HS-27A (cell line): ENCODE results near the gene FIGNL1.
"Not testable (repeated sequence)": the region's sequence is repeated elsewhere in the genome, so short reads cannot be mapped to it uniquely, and the experiment has no call there.

Experiments used
- DNase-seq: peaks from one replicate; pipeline ENCODE4 v3.0.0-alpha.2; 2012; ENCODE audit warnings: low read depth, missing footprints

FIGNL1 gene

DNA sequence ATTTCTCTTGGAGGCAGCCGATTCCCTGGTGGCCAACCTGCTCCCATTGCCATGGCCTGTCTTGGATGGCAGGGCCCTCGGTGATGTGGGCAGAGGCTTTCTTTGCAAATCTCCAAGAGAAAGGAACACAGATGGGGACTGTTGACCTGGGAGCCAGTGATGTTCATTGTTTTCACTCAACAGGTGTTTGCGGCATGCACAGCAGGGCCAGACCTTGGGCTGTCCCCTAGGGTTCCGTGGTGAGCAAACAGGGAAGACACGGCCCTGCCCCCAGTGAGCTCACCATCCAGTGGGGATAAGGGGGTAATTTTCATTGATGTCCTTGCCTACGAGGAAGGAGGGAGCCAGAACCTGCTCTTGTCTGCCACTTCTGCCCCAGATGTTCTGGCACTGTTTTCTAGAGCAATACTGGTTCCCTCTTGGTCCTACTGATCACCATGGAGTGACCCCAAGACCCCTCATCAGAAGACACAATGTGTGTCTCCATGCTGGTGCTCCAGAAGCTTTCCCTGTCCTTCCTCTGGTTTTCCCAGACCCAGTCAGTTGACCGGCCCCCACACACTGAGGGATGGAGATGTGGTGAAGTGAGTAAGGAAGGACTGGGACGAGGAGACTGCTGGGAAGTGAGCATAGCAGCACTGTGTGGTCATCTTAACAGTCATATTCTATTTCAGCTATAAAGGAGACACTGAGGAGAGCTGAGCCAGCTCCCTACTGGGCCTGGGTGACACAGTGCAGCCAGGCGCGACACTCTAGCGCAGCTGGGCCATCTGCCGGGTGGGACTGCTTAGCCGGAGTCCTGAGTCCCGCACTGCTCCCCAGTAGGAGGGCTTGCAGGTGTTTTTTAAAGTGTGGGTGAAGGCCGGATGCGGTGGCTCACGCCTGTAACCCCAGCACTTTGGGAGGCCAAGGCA is 20.4 kb upstream of the FIGNL1 start:
- DNase-seq = no peak

DNA sequence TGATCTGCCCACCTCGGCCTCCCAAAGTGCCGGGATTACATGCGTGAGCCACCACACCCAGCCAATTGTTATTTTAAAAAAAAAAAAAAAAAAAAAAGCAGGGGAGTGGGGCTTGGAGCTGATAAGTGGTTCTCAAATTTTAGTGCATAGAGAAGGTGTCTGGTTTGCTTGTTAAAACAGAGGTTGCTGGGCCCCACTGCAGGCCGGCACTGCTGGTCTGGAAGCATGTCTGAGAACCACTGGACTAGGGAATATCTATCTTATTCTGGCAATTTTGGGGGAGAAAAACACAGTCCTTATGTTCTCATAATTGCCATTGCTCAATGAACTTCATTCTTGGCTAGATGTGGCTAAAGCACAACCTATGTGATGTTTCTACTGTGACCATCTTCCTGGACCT is 19.0 kb upstream of the FIGNL1 start:
- no peak for DNase-seq

DNA sequence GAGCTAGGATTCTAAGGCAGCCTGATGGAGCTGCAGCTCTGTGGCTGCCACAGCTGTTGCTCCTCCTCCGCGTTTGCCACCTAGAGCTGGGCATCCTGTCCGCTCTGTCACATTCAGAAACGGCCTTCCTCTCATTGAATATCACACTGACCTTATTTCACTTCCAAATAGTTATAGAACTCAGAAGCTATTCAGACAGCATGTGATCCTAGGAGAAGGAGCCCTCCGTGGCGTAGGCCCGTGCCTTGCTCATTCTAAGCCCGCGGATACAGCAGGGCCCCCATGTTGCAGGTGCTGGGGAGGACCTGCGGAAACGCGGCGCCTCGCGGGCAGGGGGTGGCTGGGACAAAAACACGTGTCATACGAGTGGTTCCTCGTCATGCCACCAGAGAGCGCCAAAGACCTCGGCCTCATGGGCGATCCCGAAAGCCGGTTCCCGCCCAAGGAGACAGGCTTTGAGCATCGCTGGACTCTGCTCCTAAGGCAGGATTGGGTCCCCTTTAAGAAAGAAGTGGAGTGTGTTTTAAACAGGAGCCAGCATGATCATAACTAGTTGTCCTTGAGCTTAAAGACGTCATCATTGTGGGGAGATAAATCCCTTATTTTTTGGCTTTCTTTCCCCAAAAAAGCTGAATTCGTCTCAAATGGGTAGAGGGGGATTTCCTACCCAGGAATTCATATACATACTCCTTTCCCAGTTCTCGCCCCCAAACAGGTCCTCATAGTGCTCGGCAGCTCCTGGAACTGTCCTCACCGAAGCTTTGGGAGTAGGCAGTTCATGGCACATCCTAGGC is 17.9 kb upstream of the FIGNL1 start:
- DNase-seq = no peak

DNA sequence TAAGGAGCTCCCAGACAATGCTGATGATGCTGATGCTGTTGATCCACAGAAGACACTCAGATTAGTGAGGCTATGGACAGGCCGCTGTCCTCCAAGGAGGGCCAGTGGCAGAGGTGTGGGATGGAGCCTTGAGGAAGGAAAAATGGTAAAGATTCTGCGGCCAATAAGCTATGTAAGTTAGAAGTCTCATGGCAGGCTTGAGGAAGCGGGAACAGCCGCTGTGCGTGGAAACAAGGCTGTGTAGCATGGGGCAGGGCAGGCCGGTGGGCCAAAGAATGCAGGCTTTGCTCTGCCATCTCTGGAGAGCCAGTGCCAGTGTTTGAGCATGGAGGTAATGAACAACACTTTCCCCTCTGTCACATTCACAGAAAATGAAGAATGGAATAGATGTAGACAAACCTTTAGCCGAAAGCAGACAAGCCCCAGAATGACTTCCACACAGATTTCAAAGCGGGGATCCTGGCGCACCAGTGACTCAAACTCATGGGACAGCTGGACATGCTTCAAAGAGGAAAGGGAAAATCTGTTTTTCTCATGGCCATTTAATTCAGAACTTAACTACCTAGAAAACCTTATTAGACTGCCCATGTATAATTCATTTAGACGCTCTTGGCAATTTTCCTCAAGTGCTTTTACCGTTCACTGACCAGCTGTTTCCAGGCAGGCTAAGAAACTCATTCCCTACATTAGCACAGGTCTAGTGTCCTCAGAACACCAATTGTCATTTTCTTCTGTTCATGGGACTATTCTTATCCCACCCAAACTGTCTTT is 16.9 kb upstream of the FIGNL1 start:
- no peak for DNase-seq

DNA sequence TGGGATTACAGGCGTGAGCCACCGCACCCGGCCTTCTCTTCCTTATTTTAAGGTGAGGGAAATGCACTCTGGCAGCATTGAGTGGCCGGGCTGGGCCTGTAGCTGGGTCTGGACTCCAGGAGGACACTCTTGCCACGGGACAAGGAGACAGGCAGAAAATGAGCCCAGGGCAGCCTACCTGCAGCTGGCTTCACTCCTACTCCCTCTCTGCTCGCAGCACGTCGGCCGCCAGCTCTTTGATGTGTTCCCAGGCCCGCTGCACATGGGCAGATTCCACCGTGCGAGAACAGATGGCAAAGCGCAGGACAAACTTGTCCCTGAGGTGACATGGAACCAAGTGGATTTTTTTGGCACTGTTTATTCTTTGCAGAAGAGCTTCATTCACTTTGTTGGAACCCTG is 12.9 kb upstream of the FIGNL1 start:
- DNase-seq = no peak

DNA sequence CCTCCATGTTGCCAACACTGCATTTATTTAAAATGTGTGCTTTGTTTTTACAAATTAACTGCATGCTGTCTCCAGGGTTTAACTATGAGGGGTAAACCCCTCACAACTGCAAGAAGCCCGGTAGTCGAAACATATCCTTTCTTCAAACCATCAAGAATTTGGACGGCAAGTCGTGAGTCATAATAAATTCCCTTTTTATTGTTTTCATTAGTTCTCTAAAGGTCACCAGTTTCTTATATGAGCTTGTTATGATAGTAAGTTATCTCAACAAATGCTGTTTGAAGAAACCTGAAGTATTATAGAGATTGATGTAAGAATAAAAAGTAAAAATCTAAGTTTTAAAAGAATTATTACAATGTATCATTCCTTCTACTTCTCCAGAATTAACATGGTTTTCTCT is 12.2 kb upstream of the FIGNL1 start:
- no peak for DNase-seq

GRCh38 chr7:50461695-50462094 is 11.5 kb upstream of the FIGNL1 start:
- DNase-seq = no peak

- DNase-seq = not testable (repeated sequence)
These were observed 9.0 kb upstream of the FIGNL1 start for GRCh38 chr7:50459183-50459582.

- DNase-seq = not testable (repeated sequence)
These were observed 8.5 kb upstream of the FIGNL1 start for GRCh38 chr7:50458651-50459050.

GRCh38 chr7:50456371-50457123 is 6.4 kb upstream of the FIGNL1 start:
- DNase-seq = no peak

GRCh38 chr7:50455658-50456057 is 5.5 kb upstream of the FIGNL1 start:
- DNase-seq = no peak

DNA sequence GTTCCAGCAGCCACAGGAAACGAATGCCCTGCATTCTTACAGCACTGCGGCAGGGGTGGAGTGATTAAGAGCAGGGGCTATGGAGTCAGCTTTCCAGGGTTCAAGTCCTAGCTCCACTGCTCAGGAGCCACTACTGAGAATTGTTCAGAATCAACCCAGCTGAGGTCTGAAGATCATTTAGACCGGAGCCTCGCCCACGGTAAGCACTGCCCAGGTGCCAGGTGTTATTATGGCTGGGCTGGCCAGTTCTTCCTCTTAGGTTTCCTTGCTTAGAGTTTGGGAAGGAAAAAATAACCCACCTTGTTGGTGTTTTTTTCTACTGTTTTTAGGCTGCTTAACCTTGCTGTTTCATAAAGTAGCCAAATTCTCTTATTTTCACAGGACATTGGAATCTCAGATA is 4.8 kb upstream of the FIGNL1 start:
- DNase-seq = no peak

DNA sequence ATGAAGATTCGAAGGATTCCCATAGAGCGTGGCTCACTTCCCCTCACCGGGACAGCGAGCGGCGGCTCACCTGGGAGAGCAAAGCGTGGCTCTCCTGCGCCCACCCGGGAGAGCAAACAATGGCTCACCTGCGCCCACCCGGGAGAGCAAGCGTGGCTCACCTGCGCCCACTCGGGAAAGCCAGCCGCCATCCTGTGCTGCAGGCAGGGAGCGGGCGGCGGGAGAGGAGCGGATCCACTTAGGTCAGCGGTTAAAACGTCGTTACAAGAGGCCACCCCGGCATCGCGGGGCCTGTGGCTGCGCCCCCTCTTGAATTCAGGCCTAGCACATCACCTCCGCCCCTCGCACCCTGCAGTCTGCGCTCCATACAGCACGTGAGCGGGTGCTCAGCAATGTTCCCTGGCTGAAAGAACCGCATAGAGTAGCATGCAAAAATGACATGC is 461 bp upstream of the FIGNL1 start:
- DNase-seq = no peak

GRCh38 chr7:50449501-50449880 is 659 bp downstream of the FIGNL1 start:
- no peak for DNase-seq

- no peak for DNase-seq
These were observed 1.3 kb downstream of the FIGNL1 start for GRCh38 chr7:50448823-50449222.

DNA sequence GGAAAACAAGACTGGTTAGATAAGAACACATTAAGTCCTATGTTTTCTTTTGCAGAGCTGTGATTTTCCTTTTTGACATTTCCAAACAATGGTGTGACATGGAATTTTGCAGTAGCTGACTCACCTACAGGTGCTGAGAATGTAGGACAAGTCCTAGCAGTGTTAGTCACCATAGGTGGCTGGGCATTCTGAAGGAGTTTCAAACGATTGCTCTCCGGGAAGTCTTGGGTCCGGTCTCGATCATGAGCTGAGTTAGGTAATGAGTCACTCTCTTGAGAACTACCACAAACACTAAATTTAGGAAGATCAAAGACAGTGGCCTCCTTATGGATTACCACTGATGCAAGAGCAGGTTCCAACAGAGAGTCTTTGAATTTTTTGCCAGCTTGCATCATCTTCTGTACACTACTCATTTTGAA is 3.6 kb downstream of the FIGNL1 start:
- DNase-seq = no peak

DNA sequence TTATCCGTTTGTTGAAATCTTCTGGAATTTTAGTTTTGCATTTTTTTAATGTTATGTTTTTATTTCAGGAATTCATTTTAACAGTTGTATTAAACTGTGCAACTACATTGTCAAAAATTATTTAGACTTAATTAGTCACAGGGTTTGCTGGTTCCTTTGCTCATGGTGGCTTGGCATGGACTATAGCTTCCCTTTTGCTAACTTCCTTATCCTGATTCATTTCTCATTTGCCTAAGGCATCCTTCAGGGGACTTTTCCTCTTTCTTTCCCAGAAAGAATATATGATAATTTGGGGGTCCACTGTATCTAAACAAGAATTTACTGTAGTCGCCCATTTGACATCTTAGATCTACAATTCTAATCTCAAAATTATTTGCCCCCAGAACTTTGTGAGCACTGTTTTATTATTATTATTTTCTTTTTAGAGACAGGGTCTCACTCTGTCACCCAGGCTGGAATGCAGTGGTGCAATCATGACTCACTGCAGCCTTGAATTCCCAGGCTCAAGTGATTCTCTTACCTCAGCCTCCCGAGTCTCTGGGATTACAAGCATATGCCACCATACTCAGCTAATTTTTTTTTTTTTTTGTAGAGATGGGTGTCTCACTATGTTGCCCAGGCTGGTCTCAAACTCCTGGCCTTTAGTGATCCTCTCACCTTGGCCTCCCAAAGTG is 13.9 kb downstream of the FIGNL1 start:
- DNase-seq = peak; percentile 11

DNA sequence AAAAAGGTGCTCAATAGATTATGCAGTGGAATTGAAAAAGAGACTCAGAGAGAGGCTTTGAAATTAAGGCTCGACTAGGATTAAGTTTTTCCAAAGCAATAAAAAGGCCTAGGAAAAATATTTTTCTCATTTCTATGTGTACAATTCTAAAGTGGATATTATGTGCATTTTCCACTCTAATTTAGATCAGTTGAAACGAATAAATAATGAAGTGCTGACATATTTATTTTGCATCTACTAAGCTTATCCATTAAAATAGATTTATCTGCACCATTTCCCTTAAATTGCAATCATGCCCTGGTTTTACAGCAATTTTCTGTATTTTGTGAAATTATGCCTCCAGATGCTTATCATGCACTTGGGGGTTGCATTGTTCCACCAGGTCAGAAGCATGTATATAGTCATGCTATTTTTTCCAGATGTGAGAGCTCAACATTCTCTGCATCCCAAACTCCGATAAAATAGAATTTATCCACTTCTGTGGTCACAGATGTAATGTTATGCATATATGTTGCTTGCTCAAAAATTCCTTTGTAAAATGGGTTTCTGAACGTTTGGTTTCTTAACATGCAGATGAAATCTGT is 18.3 kb downstream of the FIGNL1 start:
- no peak for DNase-seq

DNA sequence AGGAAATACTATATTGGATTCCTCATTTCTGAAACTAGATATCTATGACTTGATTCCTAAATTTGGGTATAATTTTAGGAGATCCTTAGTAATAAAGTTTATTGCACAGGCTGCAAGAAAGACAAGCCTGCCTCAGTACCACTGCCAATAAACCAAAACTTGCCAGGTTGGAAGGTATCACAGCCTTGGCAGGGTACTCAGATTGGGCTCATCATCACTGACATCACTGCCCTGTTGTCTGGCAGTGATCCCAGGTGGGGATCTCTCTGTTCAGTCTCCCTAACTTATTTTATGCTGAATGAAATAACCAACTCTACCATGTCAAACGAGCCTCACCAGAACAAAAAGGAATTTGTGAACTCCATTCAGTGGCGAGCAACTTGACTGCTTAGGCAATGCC is 18.8 kb downstream of the FIGNL1 start:
- no peak for DNase-seq

- DNase-seq = no peak
These were observed 21.2 kb downstream of the FIGNL1 start for GRCh38 chr7:50428911-50429310.

DNA sequence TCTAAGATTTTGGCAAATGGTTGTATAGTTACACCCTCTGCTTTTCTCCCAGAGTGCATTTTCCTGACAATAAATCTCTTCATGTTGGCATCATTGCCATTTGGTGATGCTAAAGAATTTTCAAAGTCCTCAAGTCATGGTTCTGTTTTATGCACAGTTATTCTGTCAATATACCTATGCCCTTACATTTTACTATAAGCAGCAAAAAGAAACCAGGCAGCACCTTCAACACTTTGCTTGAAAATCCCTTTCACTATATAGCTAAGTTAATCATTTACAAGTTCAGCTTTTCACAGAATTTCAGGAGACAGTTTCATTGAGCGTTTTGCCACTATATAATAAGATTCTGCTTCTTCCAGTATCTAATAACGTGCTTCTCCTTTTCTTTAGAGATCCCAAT is 22.6 kb downstream of the FIGNL1 start:
- no peak for DNase-seq
